LoVo (cell line): ENCODE data around the gene CCR5AS.
"Not testable (repeated sequence)": the region's sequence is repeated elsewhere in the genome, so short reads cannot be mapped to it uniquely, and the experiment has no call there.

Source experiments
- DNase-seq: peaks from one replicate; pipeline ENCODE4 v3.0.0-alpha.2; 2016; ENCODE audit warnings: low spot score

Gene CCR5AS

GRCh38 chr3:46354478-46354877 lies 52.4 kb downstream of the CCR5AS start:
- no peak for DNase-seq

DNA sequence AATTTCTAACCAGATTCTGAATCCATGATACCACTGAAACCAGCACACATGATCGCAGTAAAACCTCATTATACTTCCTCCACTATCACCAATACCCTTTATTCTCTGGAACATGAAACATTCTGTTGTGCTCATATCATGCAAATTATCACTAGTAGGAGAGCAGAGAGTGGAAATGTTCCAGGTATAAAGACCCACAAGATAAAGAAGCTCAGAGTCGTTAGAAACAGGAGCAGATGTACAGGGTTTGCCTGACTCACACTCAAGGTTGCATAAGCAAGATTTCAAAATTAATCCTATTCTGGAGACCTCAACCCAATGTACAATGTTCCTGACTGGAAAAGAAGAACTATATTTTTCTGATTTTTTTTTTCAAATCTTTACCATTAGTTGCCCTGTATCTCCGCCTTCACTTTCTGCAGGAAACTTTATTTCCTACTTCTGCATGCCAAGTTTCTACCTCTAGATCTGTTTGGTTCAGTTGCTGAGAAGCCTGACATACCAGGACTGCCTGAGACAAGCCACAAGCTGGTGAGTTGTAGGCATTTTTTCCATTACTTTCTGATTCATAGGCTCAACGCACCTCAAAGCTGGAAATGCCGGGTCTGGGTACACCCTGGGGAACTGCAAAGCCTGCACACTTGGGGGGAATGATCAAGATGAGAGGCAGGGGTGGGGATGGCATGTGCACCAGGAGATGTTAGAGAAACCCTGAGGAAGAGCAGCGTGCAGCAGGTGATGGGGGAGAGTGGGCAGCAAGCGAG lies 53.0 kb downstream of the CCR5AS start, which contains the start of gene CCR2:
Gene CCR2, plus strand, starts transcription at position 465 of the 764 bp plus-strand sequence. CDS start 3,417 bp downstream, outside the sequence.
- no peak for DNase-seq

DNA sequence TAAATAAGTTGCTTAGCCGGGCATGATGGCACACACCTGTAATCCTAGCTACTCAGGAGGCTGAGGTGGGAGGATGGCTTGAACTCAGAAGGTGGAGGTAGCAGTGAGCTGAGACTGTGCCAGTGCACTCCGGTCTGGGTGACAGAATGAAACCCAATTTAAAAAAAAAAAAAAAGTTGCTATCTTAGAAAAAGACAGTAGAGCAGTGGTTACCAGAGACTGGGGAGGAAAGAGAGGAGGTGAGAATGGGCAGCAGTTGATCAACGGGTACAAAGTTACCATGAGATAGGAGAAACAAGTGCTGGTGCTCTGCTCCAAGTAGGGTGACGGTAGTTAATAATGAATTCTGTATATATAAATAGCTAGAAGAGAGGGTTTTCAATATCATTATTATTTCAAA lies 53.8 kb downstream of the CCR5AS start:
- DNase-seq, result no peak

- peak; percentile 5 for DNase-seq
Measured at GRCh38 chr3:46351646-46352045, 55.2 kb downstream of the CCR5AS start.

DNA sequence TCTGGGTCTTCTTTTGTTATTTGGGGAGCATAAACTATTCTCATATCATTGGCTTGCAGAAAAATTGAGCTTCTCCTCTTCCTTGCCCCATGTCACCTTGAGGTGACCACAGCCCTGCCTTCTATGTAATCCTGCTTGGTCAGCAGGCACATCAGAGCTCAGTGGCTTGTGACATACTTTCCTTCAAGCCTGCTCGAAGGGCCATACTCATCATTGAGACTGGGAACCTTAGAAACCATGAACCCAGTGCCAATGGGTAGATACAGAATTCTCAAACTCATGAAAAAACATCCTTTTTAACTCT lies 56.7 kb downstream of the CCR5AS start:
- no peak for DNase-seq

DNA sequence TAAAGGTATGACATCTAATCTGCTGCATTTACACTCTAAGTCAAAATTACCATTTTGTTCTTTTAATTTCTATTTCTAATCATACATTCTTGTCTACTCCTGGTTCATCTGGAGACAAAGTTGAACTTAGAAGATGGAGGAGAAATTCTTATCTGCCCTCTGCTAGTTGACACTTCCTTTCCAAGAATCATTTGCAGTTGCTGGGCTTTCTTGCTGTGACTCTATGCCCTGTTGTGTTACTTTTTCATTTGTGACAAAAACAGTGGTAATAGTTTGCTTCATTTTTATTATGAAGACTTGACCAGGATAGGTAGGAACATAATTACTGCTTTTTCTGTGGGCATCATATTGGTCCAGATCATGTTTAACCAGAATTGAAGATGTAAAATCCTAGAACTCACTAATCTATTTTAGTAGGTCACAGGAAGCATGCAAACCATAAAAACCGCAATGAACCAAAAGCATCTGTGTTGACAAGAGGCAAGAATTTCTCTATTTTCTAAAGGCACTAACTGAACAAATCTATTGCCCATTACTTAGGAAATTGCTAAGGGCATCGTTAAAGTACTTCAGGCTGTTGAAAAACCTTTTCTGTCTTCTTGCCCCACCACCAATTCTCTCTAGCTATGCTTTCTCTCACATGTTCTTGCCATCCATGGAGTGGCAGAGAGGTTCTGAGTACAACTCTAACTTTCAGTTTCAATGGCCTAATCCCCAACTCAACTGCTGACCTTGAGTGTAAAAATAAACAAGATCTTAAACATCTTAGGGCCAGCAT lies 57.2 kb downstream of the CCR5AS start:
- DNase-seq, result no peak

DNA sequence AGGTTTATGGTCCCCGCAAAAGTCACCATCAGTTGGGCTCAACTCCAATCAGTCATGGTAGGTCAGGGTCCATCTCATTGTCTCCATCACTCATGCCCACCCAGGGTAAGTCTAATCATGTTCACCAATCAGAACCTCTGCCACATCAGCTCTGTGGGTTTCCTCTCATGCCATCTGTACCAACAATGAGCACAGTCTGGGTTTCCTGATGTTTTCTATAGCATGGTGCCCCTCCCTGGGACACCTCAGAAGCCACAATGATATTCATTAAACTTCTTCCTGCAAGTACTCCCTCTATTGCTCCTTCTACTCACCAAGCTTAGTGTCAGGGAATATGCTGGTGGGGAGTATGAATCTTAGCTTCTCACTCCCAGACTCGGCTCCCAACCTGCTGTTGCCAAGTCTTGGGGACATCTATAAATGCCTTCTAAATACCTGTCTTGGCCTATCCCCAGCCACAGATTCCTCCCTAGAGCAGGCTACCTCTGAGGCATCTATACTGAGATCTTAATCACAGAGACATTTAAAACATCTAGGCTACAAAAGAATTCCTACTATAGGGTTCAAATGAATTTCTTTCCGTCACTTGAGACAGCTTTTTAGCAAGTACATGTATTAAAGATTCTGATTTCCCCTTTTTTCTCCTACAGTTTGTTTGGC lies 57.9 kb downstream of the CCR5AS start:
- DNase-seq, result no peak

DNA sequence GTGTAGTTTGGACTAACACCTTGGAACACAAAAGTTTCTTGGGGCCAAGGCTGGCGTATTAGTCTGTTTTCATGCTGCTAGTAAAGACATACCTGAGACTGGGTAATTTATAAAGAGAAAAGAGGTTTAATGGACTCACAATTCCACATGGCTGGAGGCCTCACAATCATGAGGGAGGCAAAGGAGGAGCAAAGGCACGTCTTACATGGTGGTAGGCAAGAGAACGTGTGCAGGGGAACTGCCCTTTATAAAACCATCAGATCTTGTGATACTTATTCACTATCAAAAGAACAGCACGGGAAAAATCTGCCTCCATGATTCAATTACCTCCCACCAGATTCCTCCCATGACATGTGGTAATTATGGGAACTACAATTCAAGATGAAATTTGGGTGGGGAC lies 62.4 kb downstream of the CCR5AS start:
- no peak for DNase-seq

DNA sequence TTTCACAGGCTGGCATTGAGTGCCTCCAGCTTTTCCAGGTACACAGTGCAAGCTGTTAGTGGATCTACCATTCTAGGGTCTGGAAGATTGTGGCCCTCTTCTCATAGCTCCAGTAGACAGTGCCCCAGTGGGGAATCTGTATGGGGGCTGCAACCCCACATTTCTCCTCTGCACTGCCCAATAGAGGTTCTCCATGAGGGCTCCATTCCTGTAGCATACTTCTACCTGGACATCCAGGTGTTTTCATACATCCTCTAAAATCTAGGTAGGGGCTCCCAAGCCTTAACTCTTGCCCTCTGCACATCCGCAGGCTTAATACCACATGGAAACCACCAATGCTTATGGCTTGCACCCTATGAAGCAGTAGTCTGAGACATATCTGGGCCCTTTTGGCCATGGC lies 68.0 kb downstream of the CCR5AS start:
- DNase-seq, result no peak

DNA sequence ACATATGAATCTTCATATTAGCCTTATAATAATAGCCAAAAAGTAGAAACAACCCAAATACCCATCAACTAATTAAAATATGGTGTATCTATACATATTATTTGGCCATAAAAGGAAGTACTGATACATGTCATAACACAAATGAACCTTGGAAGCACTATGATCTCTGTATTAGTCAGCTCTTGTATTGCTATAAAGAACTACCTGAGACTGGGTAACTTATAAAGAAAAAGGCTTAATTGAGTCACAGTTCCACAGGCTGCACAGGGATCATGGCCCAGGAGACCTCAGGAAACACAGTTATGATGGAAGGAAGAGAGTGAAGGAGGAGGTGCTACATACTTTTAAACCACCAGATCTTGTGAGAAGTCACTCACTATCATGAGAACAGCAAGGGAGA lies 69.0 kb downstream of the CCR5AS start:
- no peak for DNase-seq

GRCh38 chr3:46335541-46335940 lies 71.3 kb downstream of the CCR5AS start:
- no peak for DNase-seq

- peak; percentile 36 for DNase-seq
Measured at GRCh38 chr3:46334741-46335478, 72.0 kb downstream of the CCR5AS start.

- not testable (repeated sequence) for DNase-seq
Measured at GRCh38 chr3:46330676-46331075, 76.2 kb downstream of the CCR5AS start.

DNA sequence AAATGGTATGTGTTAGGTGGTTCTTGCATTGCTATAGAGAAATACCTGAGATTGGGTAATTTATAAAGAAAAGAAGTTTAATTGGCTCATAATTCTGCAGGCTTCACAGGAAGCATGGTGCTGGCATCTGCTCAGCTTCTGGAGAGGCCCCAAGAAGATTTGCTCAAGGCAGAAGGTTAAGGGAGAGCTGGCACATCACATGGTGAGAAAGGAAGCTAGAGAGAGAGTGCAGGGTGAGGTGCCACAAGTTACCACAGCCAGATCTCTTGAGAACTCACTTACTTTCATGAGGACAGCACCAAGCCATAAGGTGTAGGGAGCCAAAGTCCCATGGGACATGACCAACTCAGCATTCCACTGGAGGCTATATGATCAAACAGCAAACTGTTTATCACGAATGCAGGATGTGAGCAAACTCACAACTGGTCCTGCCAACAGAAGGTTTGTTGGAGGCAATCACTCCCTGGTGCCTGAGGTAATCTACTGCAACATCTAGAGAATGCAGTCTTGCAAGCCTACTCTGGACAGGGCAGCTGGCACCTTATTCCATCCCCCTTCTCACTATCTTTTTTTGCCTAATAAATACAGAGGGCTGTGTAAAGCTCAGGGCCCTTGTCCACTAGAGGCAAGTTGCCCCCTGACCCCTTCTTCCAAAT lies 81.1 kb downstream of the CCR5AS start:
- DNase-seq, result no peak

DNA sequence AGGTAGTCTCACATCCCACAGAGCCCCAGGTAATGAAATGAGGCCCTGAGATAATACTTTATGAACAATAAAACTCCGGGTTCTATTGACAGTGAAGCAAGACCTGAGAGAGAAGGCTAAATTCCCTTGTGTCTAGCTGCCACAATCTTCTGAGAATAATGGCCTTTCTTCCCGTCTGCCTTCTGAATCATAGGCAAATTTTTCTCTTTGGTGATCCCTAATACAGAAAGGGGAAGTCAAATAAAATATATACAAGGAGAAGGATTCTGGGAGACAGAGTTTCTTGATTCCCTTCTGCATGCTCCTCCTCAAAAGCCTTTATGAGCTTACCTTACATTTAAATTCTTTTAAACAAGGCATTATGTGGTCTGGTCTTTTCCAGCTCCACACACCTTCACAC lies 82.8 kb downstream of the CCR5AS start:
- no peak for DNase-seq

- DNase-seq, result no peak
Measured at GRCh38 chr3:46321461-46322104, 85.3 kb downstream of the CCR5AS start.

DNA sequence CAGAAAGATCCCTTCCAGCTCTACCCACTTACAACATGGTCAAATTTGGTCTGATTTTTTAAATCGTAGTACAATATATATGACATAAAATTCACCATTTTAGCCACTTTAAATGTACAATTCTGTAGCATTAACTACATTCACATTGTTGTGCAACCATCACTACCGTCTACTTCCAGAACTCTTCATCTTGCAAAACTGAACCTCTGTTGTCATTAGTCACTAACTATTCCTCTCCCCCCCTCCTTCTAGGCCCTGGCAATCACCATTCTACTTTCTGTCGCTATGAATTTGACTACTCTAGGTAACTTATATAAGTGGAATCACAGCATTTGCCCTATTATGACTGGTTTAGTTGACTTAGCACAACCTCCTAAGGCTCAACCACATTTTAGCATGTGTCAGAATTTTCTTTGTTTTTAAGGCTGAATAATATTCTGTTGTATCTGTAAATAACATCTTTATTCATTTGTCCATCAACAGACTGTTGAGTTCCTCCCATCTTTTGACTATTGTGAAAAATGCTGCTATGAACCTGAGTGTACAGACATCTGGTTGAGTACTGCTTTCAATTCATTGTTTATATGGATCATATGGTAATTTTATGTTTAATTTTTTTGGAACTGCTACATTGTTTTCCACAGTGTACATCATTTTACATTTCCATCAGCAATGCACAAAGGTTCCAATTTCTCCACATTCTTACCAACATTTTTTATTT lies 88.5 kb downstream of the CCR5AS start:
- no peak for DNase-seq

DNA sequence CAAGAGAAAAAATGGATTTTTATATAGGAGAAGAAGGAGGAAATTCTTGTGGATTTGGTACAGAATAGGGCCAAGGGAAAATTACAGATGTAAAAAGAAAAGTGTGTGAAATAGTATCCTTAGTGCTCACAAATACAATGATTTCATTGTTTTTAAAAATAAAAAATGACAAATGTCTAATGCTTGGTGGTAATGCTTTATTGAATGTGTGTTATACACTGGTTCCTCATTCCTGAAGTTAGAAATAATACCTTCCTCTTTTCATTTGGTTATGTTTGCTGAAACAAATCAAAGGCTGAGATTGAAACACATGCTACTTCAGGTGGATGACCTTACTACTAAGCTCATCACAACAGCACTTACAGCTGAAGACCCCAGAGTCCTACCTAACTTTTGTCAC lies 90.7 kb downstream of the CCR5AS start:
- DNase-seq, result no peak

- DNase-seq, result no peak
Measured at GRCh38 chr3:46314517-46314916, 92.3 kb downstream of the CCR5AS start.
